HG02885 (cell line): ENCODE data around the gene RTN4IP1.
"Not testable (repeated sequence)": the region's sequence is repeated elsewhere in the genome, so short reads cannot be mapped to it uniquely, and the experiment has no call there.

Experiments used
- ATAC-seq: cut with Tn5 transposase; IDR thresholded peaks from one replicate; pipeline ENCODE4 v1.9.1; 2021; ENCODE audit warnings: mild to moderate bottlenecking; ENCODE audit not compliant: unreplicated experiment, poor library complexity

The RTN4IP1 gene

GRCh38 chr6:106588937-106589336, 40.4 kb downstream of the RTN4IP1 start:
- ATAC-seq = not testable (repeated sequence)

DNA sequence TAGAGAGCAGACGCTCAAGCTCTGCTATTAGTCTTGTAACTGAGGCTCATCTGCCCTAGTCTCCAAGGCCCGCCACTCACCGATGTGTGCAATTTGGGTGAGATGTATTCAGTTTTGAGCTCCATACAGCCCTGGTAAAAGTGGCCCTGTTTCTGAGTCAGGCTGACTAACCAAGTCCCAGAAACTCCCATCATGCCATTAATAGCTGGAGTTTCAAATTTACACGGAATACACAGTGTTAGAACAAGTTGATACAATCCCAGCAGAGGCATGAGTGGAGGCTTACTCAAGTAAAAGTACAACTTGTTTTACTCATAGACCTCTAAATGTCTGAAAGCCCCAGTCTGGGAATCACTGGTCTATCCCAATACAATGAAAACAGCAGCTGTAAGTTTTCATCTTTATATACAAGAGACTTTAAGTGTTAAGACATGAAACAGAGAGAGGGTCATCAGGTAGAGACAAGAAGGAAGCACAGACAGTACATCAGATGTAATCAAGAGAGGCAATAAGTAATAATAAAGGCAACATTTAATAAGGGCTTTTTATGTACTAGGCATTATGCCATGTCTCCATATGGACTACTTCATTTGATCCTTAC, 42.4 kb downstream of the RTN4IP1 start:
- ATAC-seq = no peak

DNA sequence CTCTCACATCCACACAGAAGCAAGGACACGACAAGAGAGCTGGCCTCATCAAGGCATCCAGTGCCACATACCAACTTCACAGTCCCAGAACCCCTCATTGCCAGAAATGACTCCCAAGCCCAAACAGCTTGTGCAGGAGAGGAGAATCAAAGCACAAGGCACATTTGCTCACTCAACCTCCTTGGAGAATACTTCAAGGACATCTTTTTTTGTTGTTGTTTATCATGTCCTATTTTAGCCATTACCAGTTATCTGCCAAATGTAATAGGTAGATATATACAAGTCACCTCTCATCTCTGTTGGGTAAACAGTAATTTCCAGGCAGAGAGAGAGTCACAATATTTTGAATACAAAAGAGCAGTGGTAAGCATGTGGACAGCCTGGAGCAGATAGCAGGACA, 47.8 kb downstream of the RTN4IP1 start:
- no peak for ATAC-seq

DNA sequence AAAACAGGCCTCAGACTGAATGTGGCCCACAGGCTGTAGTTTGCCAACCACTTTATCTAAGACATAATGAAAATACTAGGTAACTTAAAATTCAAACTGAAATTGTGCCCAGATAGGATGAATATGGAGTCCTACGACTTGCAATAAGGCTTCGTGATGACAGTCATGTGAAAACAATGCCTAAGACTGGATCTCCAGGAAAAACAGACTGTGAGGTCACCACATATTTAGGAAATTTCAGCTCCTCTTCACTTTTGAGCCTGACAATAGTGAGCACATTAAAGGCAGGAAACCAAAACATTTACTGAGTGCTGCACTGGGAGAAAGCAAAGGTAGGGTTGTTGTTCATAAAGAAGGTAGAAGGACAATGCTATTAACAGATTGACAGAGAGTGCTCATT, 50.0 kb downstream of the RTN4IP1 start:
- ATAC-seq = no peak

DNA sequence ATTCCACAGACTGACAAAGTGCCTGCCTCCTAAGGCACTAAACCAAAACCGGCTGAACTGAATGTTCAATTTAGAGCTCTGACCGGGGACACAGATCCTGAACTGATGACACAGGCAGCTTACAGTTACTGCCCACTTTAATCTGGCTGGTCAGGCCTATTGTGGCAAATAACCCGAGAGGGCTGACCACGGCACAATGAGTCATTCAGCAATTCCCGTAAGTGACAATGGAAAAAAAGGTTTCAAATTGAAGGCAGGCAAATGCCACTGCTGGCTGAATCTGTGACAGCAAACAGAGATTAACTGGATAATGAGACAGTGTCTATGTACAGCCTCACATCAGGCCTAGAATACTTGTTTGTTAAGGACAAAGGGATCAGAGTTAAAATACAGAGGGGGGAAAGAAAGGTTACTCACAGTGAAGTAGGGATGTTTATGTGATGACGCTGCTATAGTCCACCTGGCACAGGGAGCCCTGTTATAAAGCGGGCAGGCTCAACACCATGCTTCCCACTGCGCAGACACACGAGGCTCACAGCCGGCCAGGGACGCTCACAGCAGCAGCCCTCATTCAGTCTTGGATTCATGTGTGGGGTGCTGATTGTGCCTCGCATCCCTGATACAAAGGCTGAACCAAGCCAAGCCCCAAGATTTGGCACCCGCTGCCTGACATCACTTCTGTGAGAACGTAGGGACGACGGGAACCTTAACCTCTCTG, 54.4 kb downstream of the RTN4IP1 start:
- no peak for ATAC-seq

DNA sequence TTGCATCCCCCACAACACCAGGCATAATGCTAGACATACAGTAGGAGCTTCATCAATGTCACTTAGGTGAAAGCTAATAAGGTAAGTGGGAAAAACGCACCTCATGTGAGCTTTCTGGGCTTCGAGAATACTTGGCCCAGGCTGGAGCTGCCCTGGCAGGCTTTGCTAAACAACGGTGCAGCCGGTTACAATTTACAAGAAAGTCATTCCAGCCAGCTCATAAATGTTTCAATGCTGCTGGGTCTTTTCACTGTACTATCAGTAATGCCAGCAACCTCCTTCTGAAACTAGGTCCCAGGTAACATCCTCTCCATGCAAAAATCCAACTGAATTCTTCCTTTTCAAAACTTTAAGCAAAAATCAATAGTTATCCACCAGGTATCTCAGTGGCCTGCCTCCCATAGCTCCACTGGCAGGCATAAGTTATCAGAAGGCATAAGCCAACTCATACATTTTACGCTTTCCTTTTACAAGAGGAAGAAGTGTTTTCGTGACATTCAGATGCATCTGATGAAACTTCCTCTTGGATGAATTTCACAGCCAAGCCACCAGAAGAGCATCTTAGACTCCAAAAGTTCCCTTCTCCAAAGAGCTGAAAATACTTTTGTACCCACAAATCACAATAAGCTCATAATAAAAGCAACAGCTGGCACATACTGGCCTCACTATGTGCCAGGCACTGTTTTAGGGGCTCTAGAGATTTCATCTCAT, 56.3 kb downstream of the RTN4IP1 start:
- no peak for ATAC-seq

- ATAC-seq = no peak
These were observed 56.9 kb downstream of the RTN4IP1 start for GRCh38 chr6:106572436-106572835.

- ATAC-seq = no peak
These were observed 59.9 kb downstream of the RTN4IP1 start for GRCh38 chr6:106569428-106569827.

DNA sequence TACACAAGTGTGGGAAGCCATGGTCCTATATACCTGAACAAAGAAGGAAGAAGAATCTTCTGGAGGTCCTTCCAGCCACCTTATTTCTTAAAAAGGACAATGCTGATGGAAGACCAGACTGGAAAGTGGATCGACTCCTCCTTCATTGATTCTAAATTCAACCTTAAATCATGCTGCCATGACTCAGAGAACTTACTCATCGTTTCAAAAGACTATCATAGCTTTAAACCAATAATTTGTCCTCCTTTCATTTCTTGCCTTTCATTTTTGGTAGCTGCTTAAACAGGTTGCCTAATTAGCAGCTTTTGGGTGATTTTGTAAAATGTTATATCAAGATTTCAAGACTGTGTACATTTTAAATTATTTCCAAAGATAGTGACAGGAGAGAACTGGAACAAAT, 60.8 kb downstream of the RTN4IP1 start:
- no peak for ATAC-seq

DNA sequence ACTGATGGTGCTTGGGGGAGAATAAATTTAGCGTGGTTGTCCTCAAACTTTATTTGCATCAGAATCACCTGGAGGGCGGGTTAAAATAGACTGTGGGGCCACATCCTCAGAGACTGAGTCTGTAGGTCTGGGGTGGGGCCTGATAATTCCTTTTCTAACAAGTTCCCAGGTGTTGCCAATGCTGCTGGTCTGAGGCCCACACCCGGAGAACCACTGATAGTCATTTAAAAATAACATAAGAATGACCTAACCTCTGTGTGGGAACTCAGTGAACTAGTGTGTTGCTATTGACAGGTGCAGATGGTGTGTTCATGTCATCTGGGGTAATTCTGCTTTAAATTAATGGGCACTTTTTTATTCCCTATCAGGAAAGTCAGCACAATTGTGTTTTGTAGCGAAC, 64.8 kb downstream of the RTN4IP1 start:
- no peak for ATAC-seq

DNA sequence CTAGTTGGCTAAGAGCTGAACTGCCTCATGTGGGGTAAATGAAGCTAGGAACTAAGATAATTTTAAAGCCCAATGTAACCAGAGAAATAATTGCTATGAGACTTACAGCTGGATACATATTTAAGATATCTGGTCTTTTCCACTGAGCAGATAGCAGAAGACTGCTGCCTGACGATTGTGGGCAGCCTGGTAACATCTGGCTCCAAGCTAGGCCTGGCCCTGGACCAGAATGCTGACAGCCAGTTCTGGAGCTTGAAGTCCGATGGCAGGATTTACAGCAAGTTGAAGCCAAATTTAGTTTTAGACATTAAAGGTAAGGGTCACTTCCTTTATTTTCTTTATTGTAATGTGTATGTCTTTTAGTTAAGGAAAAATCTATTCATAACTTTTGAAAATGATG, 65.7 kb downstream of the RTN4IP1 start:
- no peak for ATAC-seq

DNA sequence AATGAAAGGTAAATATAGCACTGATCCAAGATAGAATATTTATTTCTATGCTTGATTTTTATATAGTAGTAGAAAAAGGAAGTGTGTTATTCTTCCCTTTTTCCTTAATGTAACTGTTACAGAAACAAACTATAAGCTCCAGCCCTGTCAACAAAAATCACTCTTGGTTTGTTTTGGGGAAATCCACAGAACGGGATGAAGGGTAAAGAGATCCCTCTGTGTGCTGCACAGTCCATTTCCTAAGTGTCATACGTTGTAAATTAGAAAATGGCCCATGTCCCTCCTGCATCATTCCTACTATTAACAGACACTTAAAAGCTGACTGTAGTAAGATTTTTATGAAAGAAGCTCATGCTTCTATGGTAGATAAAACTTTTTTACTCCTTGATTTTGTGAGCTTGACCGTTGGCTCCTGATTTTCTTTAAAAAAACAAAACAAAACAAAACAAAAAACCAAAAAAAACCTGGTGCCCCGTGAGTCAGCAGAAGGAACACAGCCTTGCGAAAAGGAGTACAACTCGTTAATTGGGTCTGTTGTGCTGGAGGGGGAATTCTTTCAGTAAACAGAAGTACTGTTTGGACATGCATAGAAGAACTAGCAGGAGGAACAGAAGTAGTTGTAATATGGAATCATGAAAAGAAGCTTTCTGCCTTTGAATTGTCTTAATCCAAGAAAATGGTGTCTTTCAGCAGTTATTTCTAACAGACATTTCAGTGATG, 67.5 kb downstream of the RTN4IP1 start:
- ATAC-seq = no peak

GRCh38 chr6:106560996-106561685, 68.2 kb downstream of the RTN4IP1 start:
- no peak for ATAC-seq

DNA sequence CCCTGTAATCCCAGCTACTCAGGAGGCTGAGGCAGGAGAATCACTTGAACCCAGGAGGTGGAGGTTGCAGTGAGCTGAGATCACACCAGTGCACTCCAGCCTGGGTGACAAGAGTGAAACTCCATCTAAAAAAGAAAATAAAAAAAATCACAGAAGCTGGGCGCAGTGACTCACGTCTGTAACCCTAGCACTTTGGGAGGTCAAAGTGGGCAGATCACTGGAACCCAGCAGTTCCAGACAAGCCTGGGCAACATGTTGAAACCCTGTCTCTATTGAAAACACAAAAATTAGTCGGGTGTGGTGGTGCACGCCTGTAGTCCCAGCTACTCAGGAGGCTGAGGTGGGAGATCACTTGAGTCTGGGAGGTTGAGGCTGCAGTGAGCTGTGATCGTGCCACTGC, 69.6 kb downstream of the RTN4IP1 start:
- not testable (repeated sequence) for ATAC-seq

DNA sequence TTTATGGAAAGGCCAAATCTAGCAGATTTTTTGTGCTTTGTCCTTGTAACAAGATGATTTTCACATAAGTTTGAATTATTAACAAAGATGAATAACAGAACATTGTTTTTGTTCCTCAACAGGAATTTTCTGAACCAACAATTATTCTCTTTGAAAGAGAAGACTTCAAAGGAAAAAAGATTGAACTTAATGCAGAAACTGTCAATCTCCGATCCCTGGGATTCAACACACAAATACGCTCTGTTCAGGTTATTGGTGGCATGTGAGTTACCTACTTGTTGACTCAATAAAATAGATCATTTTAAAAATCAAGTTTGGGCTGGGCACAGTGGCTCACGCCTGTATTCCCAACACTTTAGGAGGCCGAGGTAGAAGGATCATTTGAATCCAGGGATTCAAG, 70.9 kb downstream of the RTN4IP1 start:
- ATAC-seq = no peak

DNA sequence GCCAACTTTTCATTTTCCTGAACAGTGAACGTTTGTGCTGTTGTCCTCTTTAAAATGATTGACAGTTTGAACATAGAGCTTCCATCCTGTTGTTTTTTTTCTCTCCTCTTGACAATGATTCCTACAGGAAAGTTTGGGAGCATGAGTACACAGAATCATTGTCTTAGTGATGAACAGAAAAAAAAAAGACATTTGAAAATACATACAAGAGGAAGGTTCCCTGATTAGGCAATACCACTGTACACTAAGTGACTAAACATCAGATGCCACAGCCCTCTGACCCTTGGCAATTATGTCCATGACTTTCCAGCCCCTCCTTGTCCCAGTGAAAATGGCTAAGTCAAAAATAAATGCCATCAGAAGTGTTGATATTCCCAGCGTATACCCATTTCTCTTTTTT, 71.5 kb downstream of the RTN4IP1 start:
- no peak for ATAC-seq

GRCh38 chr6:106556368-106556960, 72.8 kb downstream of the RTN4IP1 start:
- ATAC-seq = no peak

DNA sequence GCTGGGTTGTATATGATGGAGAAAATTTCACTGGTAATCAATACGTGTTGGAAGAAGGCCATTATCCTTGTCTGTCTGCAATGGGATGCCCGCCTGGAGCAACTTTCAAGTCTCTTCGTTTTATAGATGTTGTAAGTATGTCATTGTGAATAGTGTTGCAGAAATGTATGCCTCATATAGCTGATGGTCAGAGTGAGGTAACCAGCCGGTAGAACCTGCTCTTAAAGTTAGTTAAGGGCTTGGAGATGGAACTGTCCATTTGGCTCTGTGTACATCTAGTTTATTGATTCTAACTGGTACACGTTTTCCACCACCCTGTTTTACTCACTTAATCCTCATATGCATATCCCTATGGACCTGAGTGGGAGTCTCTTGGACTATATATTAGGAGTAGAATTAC, 73.5 kb downstream of the RTN4IP1 start:
- no peak for ATAC-seq

- ATAC-seq = no peak
These were observed 75.9 kb downstream of the RTN4IP1 start for GRCh38 chr6:106553440-106553839.

- no peak for ATAC-seq
These were observed 78.1 kb downstream of the RTN4IP1 start for GRCh38 chr6:106551155-106551554.
